Skin epidermis (tissue), 12 donors: ENCODE data around the gene CCDC171.
"Not testable (repeated sequence)": the region's sequence is repeated elsewhere in the genome, so short reads cannot be mapped to it uniquely, and the experiment has no call there.

Experiments used
- H3K27ac ChIP-seq, 21 experiments: fragments of 200-600 bp; sonication (generic) in 11 of 21; one replicate each; pipeline ENCODE4 v1.5.0; 2020; ENCODE audit warnings: mild to moderate bottlenecking in 3 of 21, inconsistent platforms in 2 of 21, moderate library complexity in 2 of 21
- H3K4me3 ChIP-seq, 7 experiments: fragments of 200-600 bp; sonication (generic) in 2 of 7; one replicate each; pipeline ENCODE4 v1.5.0; 2020; ENCODE audit warnings: inconsistent platforms in 2 of 7, mild to moderate bottlenecking in 2 of 7, moderate library complexity in 1 of 7

The CCDC171 gene

GRCh38 chr9:15641291-15641690 is 88.4 kb downstream of the CCDC171 start:
- no peak overlapping the region for H3K27ac ChIP-seq
- H3K4me3 ChIP-seq, result no peak overlapping the region

- Histone ChIP-seq H3K4me3 (no peak overlapping the region), H3K27ac (no peak overlapping the region)
Observed at GRCh38 chr9:15642369-15642962, 89.6 kb downstream of the CCDC171 start.

GRCh38 chr9:15670246-15670645 is 117.4 kb downstream of the CCDC171 start:
- Histone ChIP-seq H3K4me3 (no peak overlapping the region), H3K27ac (no peak overlapping the region)

- no peak overlapping the region for H3K4me3 ChIP-seq
- no peak overlapping the region for H3K27ac ChIP-seq
Observed at GRCh38 chr9:15670894-15671293, 118.1 kb downstream of the CCDC171 start.

- Histone ChIP-seq H3K4me3 (no peak overlapping the region), H3K27ac (no peak overlapping the region)
Observed at GRCh38 chr9:15693701-15694100, 140.9 kb downstream of the CCDC171 start.

GRCh38 chr9:15696979-15697378 is 144.1 kb downstream of the CCDC171 start:
- Histone ChIP-seq H3K27ac (peak overlapping the region in 1 of 21 experiments; percentile 7), H3K4me3 (no peak overlapping the region)

GRCh38 chr9:15697446-15697851 is 144.6 kb downstream of the CCDC171 start:
- no peak overlapping the region for H3K4me3 ChIP-seq
- no peak overlapping the region for H3K27ac ChIP-seq

- not testable (repeated sequence) for H3K4me3 ChIP-seq, H3K27ac ChIP-seq
Observed at GRCh38 chr9:15699876-15700559, 147.2 kb downstream of the CCDC171 start.

- H3K27ac ChIP-seq, result no peak overlapping the region
- H3K4me3 ChIP-seq, result no peak overlapping the region
Observed at GRCh38 chr9:15707000-15707399, 154.2 kb downstream of the CCDC171 start.

- no peak overlapping the region for H3K4me3 ChIP-seq
- H3K27ac ChIP-seq, result no peak overlapping the region
Observed at GRCh38 chr9:15711531-15711930, 158.7 kb downstream of the CCDC171 start.

GRCh38 chr9:15711931-15712330 is 159.1 kb downstream of the CCDC171 start:
- Histone ChIP-seq H3K4me3 (no peak overlapping the region), H3K27ac (no peak overlapping the region)

GRCh38 chr9:15714746-15715145 is 161.9 kb downstream of the CCDC171 start:
- H3K4me3 ChIP-seq, result no peak overlapping the region
- H3K27ac ChIP-seq, result no peak overlapping the region

GRCh38 chr9:15717290-15717967 is 164.6 kb downstream of the CCDC171 start:
- Histone ChIP-seq H3K4me3 (no peak overlapping the region), H3K27ac (no peak overlapping the region)

GRCh38 chr9:15718423-15718822 is 165.6 kb downstream of the CCDC171 start:
- no peak overlapping the region for H3K4me3 ChIP-seq
- H3K27ac ChIP-seq, result no peak overlapping the region

- no peak overlapping the region for H3K27ac ChIP-seq
- H3K4me3 ChIP-seq, result no peak overlapping the region
Observed at GRCh38 chr9:15720861-15721260, 168.0 kb downstream of the CCDC171 start.

- peak overlapping the region in 3 of 21 experiments; percentile 9 to 35 (median 18) for H3K27ac ChIP-seq
- no peak overlapping the region for H3K4me3 ChIP-seq
Observed at GRCh38 chr9:15722888-15723287, 170.0 kb downstream of the CCDC171 start.

GRCh38 chr9:15724016-15724415 is 171.2 kb downstream of the CCDC171 start:
- H3K27ac ChIP-seq, result peak overlapping the region in 3 of 21 experiments; percentile 18 to 43 (median 35)
- H3K4me3 ChIP-seq, result no peak overlapping the region

- no peak overlapping the region for H3K4me3 ChIP-seq
- peak overlapping the region in 7 of 21 experiments; percentile 18 to 71 (median 49) for H3K27ac ChIP-seq
Observed at GRCh38 chr9:15724612-15725011, 171.8 kb downstream of the CCDC171 start.

GRCh38 chr9:15725953-15726352 is 173.1 kb downstream of the CCDC171 start:
- peak overlapping the region in 5 of 21 experiments; percentile 29 to 68 (median 53) for H3K27ac ChIP-seq
- H3K4me3 ChIP-seq, result no peak overlapping the region

GRCh38 chr9:15729507-15729906 is 176.7 kb downstream of the CCDC171 start:
- H3K27ac ChIP-seq, result no peak overlapping the region
- no peak overlapping the region for H3K4me3 ChIP-seq
